Gastrocnemius medialis (tissue), 4 donors: ENCODE data around the gene HDAC7. TPM values are rescaled to one million over a fixed set of nuclear protein-coding genes. Genes with fewer than 3 reads are reported as not detected.

ENCODE experiments used
- ATAC-seq, 2 donors: fragments of 150-250 bp; one replicate each; pipeline ENCODE4 v1.9.1; 2016
- DNase-seq, 2 donors: peaks; one replicate each; pipeline ENCODE4 v3.0.0-alpha.2; 2019
- H3K27ac ChIP-seq, 4 donors: fragments of 200-600 bp; sonication (generic); 1 replicate in 1 of 4; 2 replicates in 3 of 4; pipeline ENCODE4 v1.5.1; 2016 to 2018; ENCODE audit warnings: mild to moderate bottlenecking in 2 of 4, moderate library complexity in 1 of 4
- H3K27me3 ChIP-seq, 3 donors: fragments of 200-600 bp; sonication (generic) in 2 of 3; 1 replicate in 1 of 3; 2 replicates in 2 of 3; pipeline versions ENCODE4 v1.5.1 to v1.6.0; 2016 to 2019; ENCODE audit warnings: mild to moderate bottlenecking in 1 of 3, moderate library complexity in 1 of 3
- H3K36me3 ChIP-seq, 2 donors: fragments of 200-600 bp; sonication (generic) in 1 of 2; one replicate each; pipeline ENCODE4 v1.5.1; 2017 to 2018
- H3K4me1 ChIP-seq, 2 donors: fragments of 200-600 bp; sonication (generic) in 1 of 2; one replicate each; pipeline ENCODE4 v1.5.1; 2016 to 2017; ENCODE audit warnings: mild to moderate bottlenecking in 2 of 2
- H3K4me3 ChIP-seq, 4 donors: fragments of 200-600 bp; sonication (generic) in 3 of 4; 1 replicate in 1 of 4; 2 replicates in 3 of 4; pipeline ENCODE4 v1.5.1; 2016 to 2019; ENCODE audit warnings: mild to moderate bottlenecking in 2 of 4
- H3K9me3 ChIP-seq, 3 donors: fragments of 200-600 bp; sonication (generic) in 2 of 3; 1 replicate in 1 of 3; 2 replicates in 2 of 3; pipeline ENCODE4 v1.5.1; 2016 to 2019
- POLR2A ChIP-seq, 2 donors: fragments of 450-650 bp; IDR thresholded peaks; one replicate each; pipeline ENCODE4 v1.6.1; 2017; ENCODE audit warnings: antibody characterized with exemption in 2 of 2, mild to moderate bottlenecking in 2 of 2, moderate library complexity in 2 of 2
- in situ Hi-C, 4 donors: fragments of 200-750 bp; cut with MboI; loops; one replicate each; pipeline versions ENCODE4 v1.15.0 to v1.8.0; 2017; ENCODE audit warnings: low sequenced_read_pairs in 4 of 4
- intact Hi-C: fragments of 100-400 bp; cut with DNase I; formaldehyde crosslinking; loops from one replicate; pipeline ENCODE4 v1.15.1; 2023; ENCODE audit warnings: low total_unique reads
- total RNA-seq, 4 donors: library from RNA; depleted of rRNA; stranded (reverse); fragments of >200 nt; gene quantifications; one replicate each; pipeline versions ENCODE4 v1.1.0 to v1.2.3, GENCODE V29; 2016
- TF ChIP-seq, protein P1 (sequence below), 5 experiments: fragments of 450-650 bp in 3 of 5; fragments of 200-600 bp in 2 of 5; sonication (generic) in 2 of 5; IDR thresholded peaks in 4 of 5; conservative IDR thresholded peaks in 1 of 5; 1 replicate in 4 of 5; 2 replicates in 1 of 5; pipeline ENCODE4 v1.5.1; 2016 to 2019; ENCODE audit warnings: antibody characterized with exemption in 5 of 5, mild to moderate bottlenecking in 3 of 5, moderate library complexity in 3 of 5

Gene HDAC7
- total RNA-seq, 4 donors from 2014 or later: 12.2 to 27.1 (median 17.0) TPM

DNA sequence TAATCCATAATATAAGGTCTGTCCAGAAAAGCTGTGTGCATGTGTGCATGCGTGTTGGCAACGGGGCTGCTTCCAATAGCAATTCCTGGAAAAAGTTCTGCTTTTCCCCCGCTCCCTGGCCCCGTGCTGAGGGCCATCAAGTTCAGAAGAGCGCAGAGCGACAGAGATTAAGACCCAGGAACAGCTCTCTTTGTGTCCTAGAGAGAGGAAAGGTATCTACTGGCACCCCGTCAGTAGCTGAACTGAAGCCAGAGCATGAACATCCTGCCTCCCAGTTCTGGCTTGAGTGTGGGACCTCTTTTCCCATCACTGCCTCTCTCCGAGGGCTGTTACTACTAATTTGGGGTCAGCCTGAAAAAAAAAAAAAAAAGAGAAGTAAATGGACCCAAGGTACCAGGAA lies 15.5 kb downstream of the HDAC7 start:
- Histone ChIP-seq H3K36me3 (no peaks in the 10 kb centered on the region), H3K4me3 (no peak overlapping the region), H3K4me1 (peaks cover 100% of the 10 kb centered on the region in 2 donors), H3K27me3 (no peaks in the 10 kb centered on the region), H3K27ac (peak overlapping the region in 3 of 4 donors; percentile 14 to 90 (median 85)), H3K9me3 (no peaks in the 10 kb centered on the region)
- ATAC-seq (no peak), DNase-seq (no peak)
- TF ChIP-seq, protein P1, sequence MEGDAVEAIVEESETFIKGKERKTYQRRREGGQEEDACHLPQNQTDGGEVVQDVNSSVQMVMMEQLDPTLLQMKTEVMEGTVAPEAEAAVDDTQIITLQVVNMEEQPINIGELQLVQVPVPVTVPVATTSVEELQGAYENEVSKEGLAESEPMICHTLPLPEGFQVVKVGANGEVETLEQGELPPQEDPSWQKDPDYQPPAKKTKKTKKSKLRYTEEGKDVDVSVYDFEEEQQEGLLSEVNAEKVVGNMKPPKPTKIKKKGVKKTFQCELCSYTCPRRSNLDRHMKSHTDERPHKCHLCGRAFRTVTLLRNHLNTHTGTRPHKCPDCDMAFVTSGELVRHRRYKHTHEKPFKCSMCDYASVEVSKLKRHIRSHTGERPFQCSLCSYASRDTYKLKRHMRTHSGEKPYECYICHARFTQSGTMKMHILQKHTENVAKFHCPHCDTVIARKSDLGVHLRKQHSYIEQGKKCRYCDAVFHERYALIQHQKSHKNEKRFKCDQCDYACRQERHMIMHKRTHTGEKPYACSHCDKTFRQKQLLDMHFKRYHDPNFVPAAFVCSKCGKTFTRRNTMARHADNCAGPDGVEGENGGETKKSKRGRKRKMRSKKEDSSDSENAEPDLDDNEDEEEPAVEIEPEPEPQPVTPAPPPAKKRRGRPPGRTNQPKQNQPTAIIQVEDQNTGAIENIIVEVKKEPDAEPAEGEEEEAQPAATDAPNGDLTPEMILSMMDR (IDR thresholded peaks at IDR 0.05 in 4 of 5, conservative IDR thresholded peaks at IDR 0.05 in 1 of 5): no peak
- TF ChIP-seq POLR2A (IDR thresholded peaks at IDR 0.05): no peak
- intact Hi-C loops: no loop called here
- in situ Hi-C loops: no loop called here

- H3K9me3 ChIP-seq: no peaks in the 10 kb centered on the region
- no peak overlapping the region for H3K4me3 ChIP-seq
- H3K4me1 ChIP-seq: peaks cover 100% of the 10 kb centered on the region in 2 donors
- in situ Hi-C loops (no loop called here), intact Hi-C loops (no loop called here)
- ATAC-seq: no peak
- H3K27ac ChIP-seq: peak overlapping the region; percentile 33 to 83 (median 54)
- no peak for DNase-seq
- TF ChIP-seq, protein P1 (IDR thresholded peaks at IDR 0.05 in 4 of 5, conservative IDR thresholded peaks at IDR 0.05 in 1 of 5): no peak
- no peaks in the 10 kb centered on the region for H3K27me3 ChIP-seq
- no peaks in the 10 kb centered on the region for H3K36me3 ChIP-seq
Measured at GRCh38 chr12:47803191-47803875, 16.4 kb downstream of the HDAC7 start.

DNA sequence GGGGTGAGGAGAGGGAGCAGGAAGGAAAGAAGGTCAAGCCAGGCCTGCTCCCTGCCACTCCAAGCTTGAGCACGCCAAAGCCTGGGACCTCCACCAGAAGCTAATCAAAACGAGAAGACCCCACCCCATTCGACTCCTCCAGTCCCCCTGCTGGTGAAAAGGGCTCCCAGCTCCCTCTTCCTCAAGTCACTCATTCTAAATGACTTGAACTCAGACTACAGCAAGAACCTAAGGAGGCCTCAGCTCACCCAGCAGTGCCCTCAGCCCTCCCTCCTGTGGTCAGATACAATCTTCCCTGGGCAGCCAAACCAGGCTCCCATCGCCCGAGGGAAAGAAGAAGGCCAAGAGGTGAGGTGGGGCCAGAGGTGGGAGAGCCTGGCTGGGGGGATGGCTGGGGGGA lies 17.4 kb downstream of the HDAC7 start:
- peak overlapping the region; percentile 33 to 83 (median 56) for H3K27ac ChIP-seq
- H3K4me3 ChIP-seq: no peak overlapping the region
- TF ChIP-seq, protein P1 (IDR thresholded peaks at IDR 0.05 in 4 of 5, conservative IDR thresholded peaks at IDR 0.05 in 1 of 5): no peak
- TF ChIP-seq POLR2A (IDR thresholded peaks at IDR 0.05): no peak
- peaks cover 0 to 7% of the 10 kb centered on the region in 2 donors for H3K36me3 ChIP-seq
- DNase-seq (no peak), ATAC-seq (no peak)
- in situ Hi-C loops (no loop called here), intact Hi-C loops (no loop called here)
- H3K9me3 ChIP-seq: no peaks in the 10 kb centered on the region
- no peaks in the 10 kb centered on the region for H3K27me3 ChIP-seq
- H3K4me1 ChIP-seq: peaks cover 90 to 98% of the 10 kb centered on the region in 2 donors

DNA sequence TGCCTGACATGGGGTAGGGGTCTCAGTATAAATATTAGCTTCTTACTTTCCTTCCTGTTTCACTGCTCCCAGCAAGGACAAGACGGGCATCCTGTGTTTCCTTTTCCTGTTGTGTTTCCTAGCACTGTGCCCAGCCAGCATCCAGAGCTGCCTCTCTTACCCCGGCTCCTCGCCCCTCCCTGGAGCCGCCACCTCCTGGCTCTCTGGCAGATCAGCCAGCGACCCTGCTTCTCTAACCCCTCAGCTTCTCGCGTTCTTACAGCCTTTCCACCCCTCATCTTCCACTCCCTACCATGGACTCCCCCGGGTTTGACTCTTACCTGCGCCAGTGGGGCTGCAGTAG lies 17.8 kb downstream of the HDAC7 start:
- H3K27me3 ChIP-seq: no peaks in the 10 kb centered on the region
- H3K4me1 ChIP-seq: peaks cover 86 to 93% of the 10 kb centered on the region in 2 donors
- H3K9me3 ChIP-seq: no peaks in the 10 kb centered on the region
- in situ Hi-C loops (no loop called here), intact Hi-C loops (loop anchor here (2.0 kb wide), 1 partner anchor 17 kb away; the partner anchor contains the start of gene HDAC7)
- TF ChIP-seq, protein P1 (IDR thresholded peaks at IDR 0.05 in 4 of 5, conservative IDR thresholded peaks at IDR 0.05 in 1 of 5): no peak
- no peak for TF ChIP-seq POLR2A (IDR thresholded peaks at IDR 0.05)
- H3K27ac ChIP-seq: peak overlapping the region; percentile 33 to 83 (median 56)
- H3K36me3 ChIP-seq: peaks cover 0 to 11% of the 10 kb centered on the region in 2 donors
- H3K4me3 ChIP-seq: no peak overlapping the region
- no peak for DNase-seq
- no peak for ATAC-seq
